ENCODE results near the gene SLC13A5. TPM values are rescaled to one million over a fixed set of nuclear protein-coding genes. Genes with fewer than 3 reads are reported as not detected.

SLC13A5 gene
- total and polyA plus RNA-seq, 10 of the 15 experiments (the other 5 are each of a cell fraction or from before 2014, with no cell fraction given) = 0.23 TPM; not detected in 9

- Histone ChIP-seq H3K4me3 (no peak overlapping the region), H3K27me3 (replicated peaks in 1 of 2; ENCODE audit: control insufficient read depth in 2 of 2, insufficient read depth in 2 of 2, low read length in 1 of 2) (no peaks in the 10 kb centered on the region; a peak in 1 of 4 replicates)
- intact Hi-C loops (cut with micrococcal nuclease; ENCODE audit: unreplicated experiment) = no loop called here
Observed at GRCh38 chr17:6690641-6691040, 22.5 kb downstream of the SLC13A5 start.

More at GRCh38 chr17:6690641-6691040, 22.5 kb downstream of the SLC13A5 start:
- no peaks in the 10 kb centered on the region for H3K9me3 ChIP-seq (replicated peaks; ENCODE audit: control insufficient read depth, insufficient read depth, low read length)
- no TSS peak for BruUV-seq (replicated peaks)
- no peak for TF ChIP-seq MXI1 (IDR thresholded peaks at IDR 0.05; ENCODE audit: low read depth, low read length)
- TF ChIP-seq PBX3 (IDR thresholded peaks at IDR 0.05; ENCODE audit: insufficient replicate concordance, low read depth, low read length) = no peak
- TF ChIP-seq POLR2AphosphoS2 (IDR thresholded peaks at IDR 0.05; ENCODE audit: low read depth, low read length) = no peak
- no peak for TF ChIP-seq TCF7 (IDR thresholded peaks at IDR 0.05; ENCODE audit: borderline replicate concordance)
- no peak for TF ChIP-seq EED (IDR thresholded peaks at IDR 0.05; ENCODE audit: low read depth)
- no peak for TF ChIP-seq NR2F1 (conservative IDR thresholded peaks at IDR 0.05)
- no peak for TF ChIP-seq CHD2 (IDR thresholded peaks at IDR 0.05; ENCODE audit: borderline replicate concordance, low read depth, low read length)
- no peak for TF ChIP-seq RB1 (IDR thresholded peaks at IDR 0.05; ENCODE audit: borderline replicate concordance)
- no peak for TF ChIP-seq NFYB (IDR thresholded peaks at IDR 0.05; ENCODE audit: insufficient read depth, low read depth, low read length)
- TF ChIP-seq RFX5 (IDR thresholded peaks at IDR 0.05; ENCODE audit: low read depth, low read length) = no peak
- TF ChIP-seq DPF2 (IDR thresholded peaks at IDR 0.05) = no peak
- no peak for TF ChIP-seq MLLT1 (IDR thresholded peaks at IDR 0.05)
- no peak for TF ChIP-seq ZBTB4 (CRISPR knock-in tag; IDR thresholded peaks at IDR 0.05)
- H3K9ac ChIP-seq (ENCODE audit: control insufficient read depth, insufficient read depth, low read length) = no peak overlapping the region
- 37% methylated on average over 10 of the region's 11 CpGs for WGBS (ENCODE audit: insufficient coverage, insufficient replicate concordance, low lambda C conversion rate, missing lambda C conversion rate)
- H3K36me3 ChIP-seq (ENCODE audit: control insufficient read depth in 2 of 2, insufficient read depth in 2 of 2, low read length in 1 of 2) = no peaks in the 10 kb centered on the region
- in situ Hi-C loops (cut with MboI) = no loop called here
- RAD21 ChIA-PET (ENCODE audit: unreplicated experiment) = no interaction called here
- ATAC-seq (no peak), DNase-seq (ENCODE audit: low read depth, low spot score) (no peak), FAIRE-seq (no peak)
- H3K4me1 ChIP-seq (ENCODE audit: control insufficient read depth, insufficient read depth, low read length) = peaks cover 4% of the 10 kb centered on the region
- POLR2A ChIA-PET = no interaction called here
- SMC1A ChIA-PET (ENCODE audit: uncharacterized antibody, unreplicated experiment) = interaction anchor here (1.2 kb wide), 1 partner anchor 10 kb away, joined by 3 read pairs; no protein-coding TSS in a partner anchor
- H2AFZ ChIP-seq (ENCODE audit: control insufficient read depth, low read depth, low read length) = no peak overlapping the region
- no peaks in the 10 kb centered on the region for H3K79me2 ChIP-seq (ENCODE audit: control insufficient read depth, insufficient read depth, low read length)
- H3K4me2 ChIP-seq (ENCODE audit: control insufficient read depth, insufficient read depth) = no peak overlapping the region
- H3K27ac ChIP-seq (ENCODE audit: control insufficient read depth, insufficient read depth) = no peak overlapping the region
- H4K20me1 ChIP-seq (ENCODE audit: control insufficient read depth, insufficient read depth) = no peaks in the 10 kb centered on the region
- CTCF ChIA-PET = no interaction called here
